ENCODE measurements around the gene HTRA2. TPM values are rescaled to one million over a fixed set of nuclear protein-coding genes. Genes with fewer than 3 reads are reported as not detected.

HTRA2 gene
- total RNA-seq, 1 experiment from 2014 or later: 24.9 TPM

GRCh38 chr2:74510272-74510671 is 19.5 kb upstream of the HTRA2 start:
- Mint-ChIP-seq H3K4me1 (peaks cover 27 to 31% of the 10 kb centered on the region in 2 experiments), H3K9me3 (peaks cover 5 to 10% of the 10 kb centered on the region in 2 experiments), H3K4me3 (no peak overlapping the region), H3K27me3 (ENCODE audit: low read depth) (peaks cover 78% of the 10 kb centered on the region), H3K36me3 (ENCODE audit: insufficient read depth in 1 of 3, low read depth in 3 of 3) (peaks cover 11 to 17% (median 15%) of the 10 kb centered on the region in 3 experiments), H3K27ac (no peak overlapping the region)
- Histone ChIP-seq H3K18ac (ENCODE audit: insufficient read length, low read depth, low read length) (no peak overlapping the region), H3K27ac (ENCODE audit: insufficient read length, low read depth, low read length) (no peak overlapping the region), H3K79me2 (ENCODE audit: insufficient read depth, low read length) (no peaks in the 10 kb centered on the region), H4K91ac (ENCODE audit: insufficient read length, low read depth, low read length) (no peak overlapping the region), H4K20me1 (ENCODE audit: control insufficient read depth, insufficient read depth, insufficient read length) (no peaks in the 10 kb centered on the region), H3K4me1 (ENCODE audit: insufficient read depth, low read length) (peaks cover 3% of the 10 kb centered on the region; the same call in 1 of the 2 replicates), H4K8ac (replicated peaks; ENCODE audit: insufficient read length, low read depth, low read length) (no peak overlapping the region), H2BK5ac (ENCODE audit: insufficient read length, low read length) (no peak overlapping the region), H2BK20ac (ENCODE audit: low read depth, low read length, poor library complexity, severe bottlenecking) (no peak overlapping the region), H3K4me2 (ENCODE audit: insufficient read depth, insufficient read length, low read length) (no peak overlapping the region), H3K23me2 (ENCODE audit: insufficient read length, low read depth, low read length, poor library complexity, severe bottlenecking) (peaks cover 20% of the 10 kb centered on the region), H3K79me1 (ENCODE audit: insufficient read depth, low read depth, low read length, poor library complexity, severe bottlenecking) (no peaks in the 10 kb centered on the region), H2BK120ac (ENCODE audit: low read depth, low read length, poor library complexity, severe bottlenecking) (no peak overlapping the region), H4K5ac (ENCODE audit: insufficient read length, low read depth, low read length) (no peak overlapping the region), H2AK5ac (ENCODE audit: insufficient read length, low read length) (no peak overlapping the region), H3K56ac (ENCODE audit: insufficient read length, low read depth, low read length) (no peak overlapping the region), H3T11ph (ENCODE audit: low read length) (no peak overlapping the region), H3K4ac (ENCODE audit: low read depth, low read length) (no peak overlapping the region), H3K9ac (ENCODE audit: extremely low read depth, insufficient read length, low read length) (no peak overlapping the region), H2AFZ (ENCODE audit: low read length) (no peak overlapping the region), H2BK15ac (ENCODE audit: low read depth, low read length) (no peak overlapping the region), H3K9me3 (ENCODE audit: control insufficient read depth, low read depth, low read length) (no peaks in the 10 kb centered on the region), H3K23ac (ENCODE audit: insufficient read length, low read depth, low read length) (no peak overlapping the region), H3K27me3 (ENCODE audit: insufficient read depth, low read length) (peaks cover 53% of the 10 kb centered on the region), H2BK12ac (ENCODE audit: insufficient read length, low read depth, low read length) (no peak overlapping the region), H3K14ac (ENCODE audit: insufficient read depth, low read length) (no peak overlapping the region)
- WGBS (ENCODE audit: extremely low coverage, insufficient read length, low lambda C conversion rate): no CpG with 5 or more reads among the region's 4 CpGs
- no peak for TF ChIP-seq CTCF (conservative IDR thresholded peaks at IDR 0.05)
- no peak for DNase-seq
